Type B pancreatic cell (in vitro differentiated cells): ENCODE measurements around the gene MFSD6. TPM values are rescaled to one million over a fixed set of nuclear protein-coding genes. Genes with fewer than 3 reads are reported as not detected.

Source experiments
- DNase-seq: peaks from one replicate; pipeline ENCODE4 v3.0.0; 2021; ENCODE audit warnings: mixed read lengths; ENCODE audit not compliant: unreplicated experiment; ENCODE audit errors: extremely low spot score
- H3K27ac Mint-ChIP-seq: 2 replicates; pipeline ENCODE4 v1.8.0; 2021; ENCODE audit warnings: mild to moderate bottlenecking, mixed read lengths
- H3K27me3 Mint-ChIP-seq: 2 replicates; pipeline ENCODE4 v1.8.0; 2021; ENCODE audit warnings: mixed read lengths
- H3K36me3 Mint-ChIP-seq: 2 replicates; pipeline ENCODE4 v1.8.0; 2021; ENCODE audit warnings: mixed read lengths
- H3K4me1 Mint-ChIP-seq: one replicate; pipeline ENCODE4 v1.8.0; 2021; ENCODE audit warnings: mixed read lengths; ENCODE audit not compliant: unreplicated experiment
- H3K4me3 Mint-ChIP-seq: 2 replicates; pipeline ENCODE4 v1.8.0; 2021; ENCODE audit warnings: mild to moderate bottlenecking, mixed read lengths
- H3K9me3 Mint-ChIP-seq: 2 replicates; pipeline ENCODE4 v1.8.0; 2021; ENCODE audit warnings: mixed read lengths
- CTCF ChIP-seq: fragments of 200-600 bp; sonication (generic); conservative IDR thresholded peaks from 2 replicates; pipeline ENCODE4 v1.5.0; 2021; ENCODE audit warnings: antibody characterized with exemption, mild to moderate bottlenecking
- total RNA-seq: library from RNA; stranded (reverse); gene quantifications from 2 replicates; pipeline ENCODE4 v1.2.1, GENCODE V29; 2021; ENCODE audit warnings: low replicate concordance

MFSD6 gene
- total RNA-seq, 1 donor from 2014 or later = 15.2 TPM

- peaks cover 16% of the 10 kb centered on the region for H3K9me3 Mint-ChIP-seq
- H3K27ac Mint-ChIP-seq = peak overlapping the region; percentile 80
- DNase-seq = no peak
- H3K36me3 Mint-ChIP-seq = peaks cover 20% of the 10 kb centered on the region
- no peak overlapping the region for H3K4me3 Mint-ChIP-seq
- no peaks in the 10 kb centered on the region for H3K27me3 Mint-ChIP-seq
- no peak for TF ChIP-seq CTCF
- H3K4me1 Mint-ChIP-seq = peaks cover 9% of the 10 kb centered on the region
Measured at GRCh38 chr2:190497428-190497827, 89.3 kb downstream of the MFSD6 start.

- no peaks in the 10 kb centered on the region for H3K27me3 Mint-ChIP-seq
- no peak for DNase-seq
- H3K9me3 Mint-ChIP-seq = no peaks in the 10 kb centered on the region
- peaks cover 10% of the 10 kb centered on the region for H3K4me1 Mint-ChIP-seq
- H3K4me3 Mint-ChIP-seq = no peak overlapping the region
- peaks cover 4% of the 10 kb centered on the region for H3K36me3 Mint-ChIP-seq
- TF ChIP-seq CTCF = no peak
- H3K27ac Mint-ChIP-seq = no peak overlapping the region
Measured at GRCh38 chr2:190499273-190499672, 91.1 kb downstream of the MFSD6 start.

GRCh38 chr2:190500054-190500502 is 91.9 kb downstream of the MFSD6 start:
- DNase-seq = no peak
- no peak for TF ChIP-seq CTCF
- peaks cover 4% of the 10 kb centered on the region for H3K36me3 Mint-ChIP-seq
- H3K27me3 Mint-ChIP-seq = no peaks in the 10 kb centered on the region
- no peak overlapping the region for H3K27ac Mint-ChIP-seq
- no peak overlapping the region for H3K4me3 Mint-ChIP-seq
- H3K9me3 Mint-ChIP-seq = no peaks in the 10 kb centered on the region
- peaks cover 10% of the 10 kb centered on the region for H3K4me1 Mint-ChIP-seq

- no peaks in the 10 kb centered on the region for H3K27me3 Mint-ChIP-seq
- H3K4me3 Mint-ChIP-seq = no peak overlapping the region
- peaks cover 14% of the 10 kb centered on the region for H3K4me1 Mint-ChIP-seq
- no peaks in the 10 kb centered on the region for H3K9me3 Mint-ChIP-seq
- peaks cover 4% of the 10 kb centered on the region for H3K36me3 Mint-ChIP-seq
- H3K27ac Mint-ChIP-seq = no peak overlapping the region
- DNase-seq = no peak
- no peak for TF ChIP-seq CTCF
Measured at GRCh38 chr2:190501231-190501630, 93.1 kb downstream of the MFSD6 start.

GRCh38 chr2:190501702-190502407 is 93.7 kb downstream of the MFSD6 start:
- no peak for TF ChIP-seq CTCF
- Mint-ChIP-seq H3K9me3 (no peaks in the 10 kb centered on the region), H3K4me1 (peaks cover 18% of the 10 kb centered on the region), H3K36me3 (peaks cover 4% of the 10 kb centered on the region), H3K27me3 (no peaks in the 10 kb centered on the region), H3K4me3 (no peak overlapping the region), H3K27ac (no peak overlapping the region)
- DNase-seq = no peak

DNA sequence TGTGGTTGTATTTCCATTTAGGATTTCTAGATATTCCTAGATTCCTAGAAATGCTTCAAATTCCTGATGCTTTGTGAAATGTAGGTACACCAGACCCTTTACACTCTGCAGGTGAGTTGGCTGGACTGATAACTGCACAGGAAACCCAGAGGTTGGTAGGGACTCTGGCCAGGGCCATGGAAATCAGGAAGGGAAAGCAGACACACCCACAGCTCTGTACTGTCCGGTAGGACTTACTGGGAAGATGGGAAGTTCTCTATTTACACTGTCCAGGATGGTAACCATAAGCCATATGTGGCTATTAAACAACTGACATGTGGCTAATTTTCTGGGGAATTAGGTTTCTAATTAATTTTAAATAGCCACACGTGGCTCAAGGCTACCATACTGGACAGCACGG is 94.9 kb downstream of the MFSD6 start:
- TF ChIP-seq CTCF = no peak
- peaks cover 13% of the 10 kb centered on the region for H3K4me1 Mint-ChIP-seq
- H3K9me3 Mint-ChIP-seq = no peaks in the 10 kb centered on the region
- no peak overlapping the region for H3K27ac Mint-ChIP-seq
- no peak overlapping the region for H3K4me3 Mint-ChIP-seq
- no peaks in the 10 kb centered on the region for H3K27me3 Mint-ChIP-seq
- no peaks in the 10 kb centered on the region for H3K36me3 Mint-ChIP-seq
- DNase-seq = no peak
